ENCODE measurements around the gene VGF.
"Not testable (repeated sequence)": the region's sequence is repeated elsewhere in the genome, so short reads cannot be mapped to it uniquely, and the experiment has no call there.

Gene VGF

GRCh38 chr7:101140746-101141382 lies 24.5 kb downstream of the VGF start:
- no peaks in the 10 kb centered on the region for H3K36me3 Mint-ChIP-seq
- ATAC-seq, result no peak
- no peak overlapping the region for H3K27ac Mint-ChIP-seq
- no peaks in the 10 kb centered on the region for H3K9me3 Mint-ChIP-seq
- H3K4me1 Mint-ChIP-seq, result peaks cover 20% of the 10 kb centered on the region
- peaks cover 66% of the 10 kb centered on the region for H3K27me3 Mint-ChIP-seq
- no peak overlapping the region for H3K4me3 Mint-ChIP-seq

GRCh38 chr7:101140339-101140699 lies 25.1 kb downstream of the VGF start:
- Mint-ChIP-seq H3K4me3 (no peak overlapping the region), H3K36me3 (no peaks in the 10 kb centered on the region), H3K4me1 (peaks cover 23% of the 10 kb centered on the region), H3K27me3 (peaks cover 66% of the 10 kb centered on the region), H3K27ac (no peak overlapping the region), H3K9me3 (no peaks in the 10 kb centered on the region)
- no peak for ATAC-seq

- peak overlapping the region; percentile 74 for H3K4me3 Mint-ChIP-seq
- H3K4me1 Mint-ChIP-seq, result peaks cover 35% of the 10 kb centered on the region
- H3K9me3 Mint-ChIP-seq, result no peaks in the 10 kb centered on the region
- H3K27me3 Mint-ChIP-seq, result peaks cover 66% of the 10 kb centered on the region
- H3K27ac Mint-ChIP-seq, result peak overlapping the region; percentile 76
- H3K36me3 Mint-ChIP-seq, result no peaks in the 10 kb centered on the region
- ATAC-seq, result peak; percentile 94
Observed at GRCh38 chr7:101138213-101138870, 27.0 kb downstream of the VGF start.

- Mint-ChIP-seq H3K27ac (peak overlapping the region; percentile 76), H3K27me3 (peaks cover 60% of the 10 kb centered on the region), H3K4me3 (no peak overlapping the region), H3K4me1 (peaks cover 33% of the 10 kb centered on the region), H3K9me3 (no peaks in the 10 kb centered on the region), H3K36me3 (no peaks in the 10 kb centered on the region)
- ATAC-seq, result no peak
Observed at GRCh38 chr7:101137651-101138212, 27.6 kb downstream of the VGF start.

GRCh38 chr7:101134399-101134980 lies 30.9 kb downstream of the VGF start:
- no peaks in the 10 kb centered on the region for H3K9me3 Mint-ChIP-seq
- H3K4me1 Mint-ChIP-seq, result peaks cover 33% of the 10 kb centered on the region
- H3K27ac Mint-ChIP-seq, result peak overlapping the region; percentile 41
- ATAC-seq, result no peak
- H3K4me3 Mint-ChIP-seq, result no peak overlapping the region
- peaks cover 75% of the 10 kb centered on the region for H3K27me3 Mint-ChIP-seq
- H3K36me3 Mint-ChIP-seq, result no peaks in the 10 kb centered on the region

GRCh38 chr7:101133621-101134398 lies 31.6 kb downstream of the VGF start:
- peaks cover 78% of the 10 kb centered on the region for H3K27me3 Mint-ChIP-seq
- ATAC-seq, result no peak
- no peaks in the 10 kb centered on the region for H3K9me3 Mint-ChIP-seq
- H3K36me3 Mint-ChIP-seq, result no peaks in the 10 kb centered on the region
- H3K27ac Mint-ChIP-seq, result no peak overlapping the region
- H3K4me1 Mint-ChIP-seq, result peaks cover 33% of the 10 kb centered on the region
- H3K4me3 Mint-ChIP-seq, result no peak overlapping the region

GRCh38 chr7:101132626-101133600 lies 32.5 kb downstream of the VGF start:
- not testable (repeated sequence) for H3K27ac Mint-ChIP-seq, ATAC-seq, H3K9me3 Mint-ChIP-seq, H3K4me3 Mint-ChIP-seq, H3K36me3 Mint-ChIP-seq
- peaks cover 26% of the 10 kb centered on the region for H3K4me1 Mint-ChIP-seq
- H3K27me3 Mint-ChIP-seq, result peaks cover 82% of the 10 kb centered on the region

- no peak for ATAC-seq
- H3K27me3 Mint-ChIP-seq, result peaks cover 75% of the 10 kb centered on the region
- no peak overlapping the region for H3K27ac Mint-ChIP-seq
- no peak overlapping the region for H3K4me3 Mint-ChIP-seq
- H3K36me3 Mint-ChIP-seq, result no peaks in the 10 kb centered on the region
- H3K4me1 Mint-ChIP-seq, result peaks cover 38% of the 10 kb centered on the region
- no peaks in the 10 kb centered on the region for H3K9me3 Mint-ChIP-seq
Observed at GRCh38 chr7:101129603-101130117, 35.7 kb downstream of the VGF start.

- no peak for ATAC-seq
- H3K4me1 Mint-ChIP-seq, result peaks cover 33% of the 10 kb centered on the region
- H3K36me3 Mint-ChIP-seq, result no peaks in the 10 kb centered on the region
- no peaks in the 10 kb centered on the region for H3K9me3 Mint-ChIP-seq
- peaks cover 73% of the 10 kb centered on the region for H3K27me3 Mint-ChIP-seq
- no peak overlapping the region for H3K27ac Mint-ChIP-seq
- no peak overlapping the region for H3K4me3 Mint-ChIP-seq
Observed at GRCh38 chr7:101128040-101128834, 37.1 kb downstream of the VGF start.

GRCh38 chr7:101127460-101128039 lies 37.8 kb downstream of the VGF start:
- ATAC-seq, result no peak
- no peaks in the 10 kb centered on the region for H3K36me3 Mint-ChIP-seq
- no peak overlapping the region for H3K27ac Mint-ChIP-seq
- H3K27me3 Mint-ChIP-seq, result peaks cover 76% of the 10 kb centered on the region
- peaks cover 36% of the 10 kb centered on the region for H3K4me1 Mint-ChIP-seq
- no peaks in the 10 kb centered on the region for H3K9me3 Mint-ChIP-seq
- no peak overlapping the region for H3K4me3 Mint-ChIP-seq

- Mint-ChIP-seq H3K4me1 (peaks cover 43% of the 10 kb centered on the region), H3K27me3 (peaks cover 76% of the 10 kb centered on the region)
Observed at GRCh38 chr7:101126651-101127459, 38.5 kb downstream of the VGF start, which contains the start of gene SERPINE1. SERPINE1 (plus strand) TSS chr7:101127104; CDS start chr7:101128394, 1,290 bp downstream.

GRCh38 chr7:101125989-101126650 lies 39.2 kb downstream of the VGF start:
- Mint-ChIP-seq H3K27ac (peak overlapping the region; percentile 36), H3K4me1 (peaks cover 45% of the 10 kb centered on the region), H3K4me3 (peak overlapping the region; percentile 22), H3K9me3 (no peaks in the 10 kb centered on the region), H3K27me3 (peaks cover 78% of the 10 kb centered on the region), H3K36me3 (no peaks in the 10 kb centered on the region)
- peak; percentile 78 for ATAC-seq

More at GRCh38 chr7:101126651-101127459, 38.5 kb downstream of the VGF start, which contains the start of gene SERPINE1:
- peak; percentile 68 for ATAC-seq
- no peaks in the 10 kb centered on the region for H3K36me3 Mint-ChIP-seq
- peak within 1 kb of the TSS; percentile 47 for H3K4me3 Mint-ChIP-seq
- peak within 1 kb of the TSS; percentile 36 for H3K27ac Mint-ChIP-seq
- no peaks in the 10 kb centered on the region for H3K9me3 Mint-ChIP-seq
